Neural progenitor cell (in vitro differentiated cells): ENCODE data around the gene HES7.

Source experiments
- CTCF ChIP-seq: fragments of 200-600 bp; sonication (generic); IDR thresholded peaks from 2 replicates; pipeline ENCODE4 v1.5.1; 2017; ENCODE audit warnings: antibody characterized with exemption, mild to moderate bottlenecking
- EZH2 ChIP-seq: fragments of 200-600 bp; sonication (generic); IDR thresholded peaks from 2 replicates; pipeline ENCODE4 v1.6.1; 2017; ENCODE audit warnings: antibody characterized with exemption, mild to moderate bottlenecking, moderate library complexity

GRCh38 chr17:8160224-8160577, 36.3 kb upstream of the HES7 start:
- TF ChIP-seq EZH2 (no peak), CTCF (no peak)
